ENCODE results near the gene A1BG.

GRCh38 chr19:58387338-58388174 lies 34.3 kb upstream of the A1BG start:
- no peak for TF ChIP-seq CTCF (IDR thresholded peaks at IDR 0.05)
- no peak for TF ChIP-seq POLR2A (IDR thresholded peaks at IDR 0.05)

All from right lobe of liver (tissue), 4 donors.